DOHH2 (cell line): Measurements from ENCODE around the gene EPHA6.
A peak's percentile ranks its signal among the peaks of the same experiment; 100 is the strongest.

ENCODE experiments used
- H3F3A ChIP-seq: fragments of 200-600 bp; sonication (generic), shearing (Covaris generic); 2 replicates; pipeline ENCODE4 v1.6.0; 2016; ENCODE audit warnings: antibody characterized with exemption, mild to moderate bottlenecking; ENCODE audit not compliant: control insufficient read depth, insufficient read depth
- H3K27ac ChIP-seq: fragments of 200-600 bp; sonication (generic); 2 replicates; pipeline ENCODE4 v1.5.1; 2014; ENCODE audit warnings: low read depth, mild to moderate bottlenecking, low read length, moderate library complexity
- H3K27me3 ChIP-seq: fragments of 200-600 bp; sonication (generic); 2 replicates; pipeline ENCODE4 v1.6.1; 2014; ENCODE audit warnings: mild to moderate bottlenecking, low read length, mixed read lengths; ENCODE audit not compliant: control insufficient read depth
- H3K36me3 ChIP-seq: fragments of 200-600 bp; sonication (generic); 2 replicates; pipeline ENCODE4 v1.6.1; 2014; ENCODE audit warnings: mild to moderate bottlenecking, low read length, moderate library complexity, mixed read lengths; ENCODE audit not compliant: control insufficient read depth
- H3K4me1 ChIP-seq: fragments of 200-600 bp; sonication (generic); 2 replicates; pipeline ENCODE4 v1.6.1; 2014; ENCODE audit warnings: mild to moderate bottlenecking, low read length, mixed read lengths; ENCODE audit not compliant: control insufficient read depth
- H3K4me2 ChIP-seq: fragments of 200-600 bp; sonication (generic); 2 replicates; pipeline ENCODE4 v1.6.0; 2014; ENCODE audit warnings: mild to moderate bottlenecking, low read length, moderate library complexity
- H3K4me3 ChIP-seq: fragments of 200-600 bp; sonication (generic); 2 replicates; pipeline ENCODE4 v1.5.1; 2014; ENCODE audit warnings: mild to moderate bottlenecking, low read length, mixed read lengths
- H3K79me2 ChIP-seq: fragments of 200-600 bp; sonication (generic); 2 replicates; pipeline ENCODE4 v1.6.1; 2014; ENCODE audit warnings: mild to moderate bottlenecking, low read length, mixed read lengths; ENCODE audit not compliant: control insufficient read depth
- H3K9me2 ChIP-seq: fragments of 200-600 bp; sonication (generic); replicated peaks from 2 replicates; pipeline ENCODE4 v1.6.1; 2014; ENCODE audit warnings: mild to moderate bottlenecking, low read length, mixed read lengths; ENCODE audit not compliant: control insufficient read depth
- H3K9me3 ChIP-seq: fragments of 200-600 bp; sonication (generic); 2 replicates; pipeline ENCODE4 v1.6.1; 2014; ENCODE audit warnings: antibody characterized with exemption, low read length, mixed read lengths; ENCODE audit not compliant: control insufficient read depth, insufficient read depth
- H4K20me1 ChIP-seq: fragments of 200-600 bp; sonication (generic); 2 replicates; pipeline ENCODE4 v1.6.0; 2014; ENCODE audit warnings: low read depth, mild to moderate bottlenecking, antibody characterized with exemption, low read length, moderate library complexity; ENCODE audit not compliant: control insufficient read depth, insufficient read depth
- EZH2phosphoT487 ChIP-seq: fragments of 200-600 bp; sonication (generic); IDR thresholded peaks from 2 replicates; pipeline ENCODE4 v1.6.1; 2017; ENCODE audit warnings: borderline replicate concordance, mild to moderate bottlenecking, antibody characterized with exemption, low read length, moderate library complexity, mixed read lengths
- TF ChIP-seq, protein P1 (sequence below): fragments of 200-600 bp; sonication (generic); IDR thresholded peaks from one replicate; pipeline ENCODE4 v1.5.1; 2014; ENCODE audit warnings: antibody characterized with exemption, mild to moderate bottlenecking, low read depth, low read length; ENCODE audit not compliant: poor library complexity, severe bottlenecking

Gene EPHA6

DNA sequence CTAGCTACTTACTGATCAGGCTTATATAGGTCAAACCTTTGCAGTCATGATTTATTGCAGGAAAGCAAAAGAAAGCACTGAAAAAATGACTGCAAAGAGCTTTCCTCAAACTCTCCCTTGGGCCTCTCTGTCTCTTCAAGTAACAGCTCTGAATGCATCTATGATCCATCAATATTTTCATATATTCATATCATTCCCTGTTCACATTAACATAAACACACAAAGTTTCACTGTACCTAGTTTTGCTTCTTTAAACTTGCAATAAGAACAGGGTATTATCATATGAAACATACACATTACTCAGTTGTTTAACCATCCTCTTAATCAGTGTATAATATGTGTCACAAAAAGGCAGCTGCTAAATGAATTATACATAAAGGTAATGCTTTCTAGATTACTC is 842.2 kb downstream of the EPHA6 start:
- Histone ChIP-seq H4K20me1 (no peaks in the 10 kb centered on the region; the same call in 1 of the 2 replicates), H3K4me2 (no peak overlapping the region), H3K9me3 (no peaks in the 10 kb centered on the region), H3K36me3 (no peaks in the 10 kb centered on the region), H3K4me1 (no peaks in the 10 kb centered on the region), H3K27ac (no peak overlapping the region), H3K27me3 (no peaks in the 10 kb centered on the region), H3K4me3 (no peak overlapping the region), H3F3A (no peaks in the 10 kb centered on the region), H3K9me2 (no peaks in the 10 kb centered on the region), H3K79me2 (no peaks in the 10 kb centered on the region)
- TF ChIP-seq, protein P1, sequence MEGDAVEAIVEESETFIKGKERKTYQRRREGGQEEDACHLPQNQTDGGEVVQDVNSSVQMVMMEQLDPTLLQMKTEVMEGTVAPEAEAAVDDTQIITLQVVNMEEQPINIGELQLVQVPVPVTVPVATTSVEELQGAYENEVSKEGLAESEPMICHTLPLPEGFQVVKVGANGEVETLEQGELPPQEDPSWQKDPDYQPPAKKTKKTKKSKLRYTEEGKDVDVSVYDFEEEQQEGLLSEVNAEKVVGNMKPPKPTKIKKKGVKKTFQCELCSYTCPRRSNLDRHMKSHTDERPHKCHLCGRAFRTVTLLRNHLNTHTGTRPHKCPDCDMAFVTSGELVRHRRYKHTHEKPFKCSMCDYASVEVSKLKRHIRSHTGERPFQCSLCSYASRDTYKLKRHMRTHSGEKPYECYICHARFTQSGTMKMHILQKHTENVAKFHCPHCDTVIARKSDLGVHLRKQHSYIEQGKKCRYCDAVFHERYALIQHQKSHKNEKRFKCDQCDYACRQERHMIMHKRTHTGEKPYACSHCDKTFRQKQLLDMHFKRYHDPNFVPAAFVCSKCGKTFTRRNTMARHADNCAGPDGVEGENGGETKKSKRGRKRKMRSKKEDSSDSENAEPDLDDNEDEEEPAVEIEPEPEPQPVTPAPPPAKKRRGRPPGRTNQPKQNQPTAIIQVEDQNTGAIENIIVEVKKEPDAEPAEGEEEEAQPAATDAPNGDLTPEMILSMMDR: no peak
- no peak for TF ChIP-seq EZH2phosphoT487

DNA sequence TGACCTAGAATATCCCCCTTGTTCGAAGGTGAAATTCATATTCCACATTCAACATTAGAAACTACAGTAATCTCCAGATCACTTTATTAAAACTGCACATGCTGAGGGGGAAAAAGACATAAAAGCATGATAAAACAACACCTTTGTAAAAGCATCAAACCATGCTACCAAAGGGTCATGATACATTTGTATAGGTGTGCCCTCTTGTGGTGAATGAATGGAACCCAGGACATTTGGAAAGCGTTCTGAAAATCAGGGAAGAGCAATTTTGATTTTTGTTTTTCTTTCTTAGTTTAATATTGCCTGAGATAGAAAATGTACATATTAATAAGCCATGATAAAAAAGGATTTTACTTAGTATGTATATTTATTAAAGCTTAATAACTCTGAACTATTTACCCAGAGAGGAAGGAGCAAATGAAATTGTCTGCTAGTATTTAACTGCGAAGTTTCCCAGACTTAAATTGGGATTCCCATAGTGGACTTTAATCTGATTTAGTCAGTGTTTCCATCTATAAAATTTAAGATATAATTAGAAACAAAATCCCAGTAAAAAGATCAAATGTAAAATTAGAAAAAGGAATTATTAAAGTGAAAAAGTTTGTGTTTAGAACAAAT is 844.4 kb downstream of the EPHA6 start:
- no peaks in the 10 kb centered on the region for H3K9me2 ChIP-seq
- no peak overlapping the region for H3K27ac ChIP-seq
- H3K27me3 ChIP-seq: no peaks in the 10 kb centered on the region
- no peak for TF ChIP-seq EZH2phosphoT487
- TF ChIP-seq, protein P1: peak; percentile 64
- no peaks in the 10 kb centered on the region for H3K4me1 ChIP-seq
- no peaks in the 10 kb centered on the region; the same call in 1 of the 2 replicates for H4K20me1 ChIP-seq
- H3F3A ChIP-seq: no peaks in the 10 kb centered on the region
- no peaks in the 10 kb centered on the region for H3K79me2 ChIP-seq
- no peaks in the 10 kb centered on the region for H3K36me3 ChIP-seq
- no peaks in the 10 kb centered on the region for H3K9me3 ChIP-seq
- no peak overlapping the region for H3K4me3 ChIP-seq
- H3K4me2 ChIP-seq: no peak overlapping the region

GRCh38 chr3:97662264-97662663 is 847.9 kb downstream of the EPHA6 start:
- Histone ChIP-seq H3K79me2 (no peaks in the 10 kb centered on the region), H3K9me2 (no peaks in the 10 kb centered on the region), H3K4me3 (no peak overlapping the region), H4K20me1 (no peaks in the 10 kb centered on the region; the same call in 1 of the 2 replicates), H3K27ac (no peak overlapping the region), H3K36me3 (no peaks in the 10 kb centered on the region), H3K4me2 (no peak overlapping the region), H3K9me3 (no peaks in the 10 kb centered on the region), H3K27me3 (no peaks in the 10 kb centered on the region), H3F3A (no peaks in the 10 kb centered on the region), H3K4me1 (no peaks in the 10 kb centered on the region)
- TF ChIP-seq, protein P1: no peak
- no peak for TF ChIP-seq EZH2phosphoT487
